ENCODE measurements around the gene ATP5F1B.

DNA sequence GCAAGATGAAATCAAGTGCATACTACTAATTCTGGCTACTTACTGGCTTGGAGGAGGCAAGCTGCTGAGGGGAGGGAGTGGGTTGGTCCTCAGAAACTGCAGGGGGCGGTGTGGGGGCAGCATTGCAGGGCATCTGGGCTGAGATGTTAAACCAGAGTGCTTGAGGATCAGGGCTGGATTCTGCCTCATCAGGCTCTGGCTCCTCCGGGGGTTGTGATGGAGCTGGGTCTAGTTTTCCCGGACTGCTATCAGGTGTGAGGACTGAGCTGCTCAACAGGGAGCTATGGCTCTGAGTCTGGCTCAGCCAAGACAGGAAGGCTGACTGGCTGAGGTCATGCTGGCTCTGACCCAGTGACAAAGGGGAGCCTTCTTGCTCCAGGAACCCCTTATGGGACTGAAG lies 44.3 kb downstream of the ATP5F1B start:
- TF ChIP-seq ELF4 (IDR thresholded peaks at IDR 0.05) = no peak
- no peak for TF ChIP-seq SUZ12 (IDR thresholded peaks at IDR 0.05)
- no peak for TF ChIP-seq ARNT (IDR thresholded peaks at IDR 0.05)
- TF ChIP-seq NFRKB (IDR thresholded peaks at IDR 0.05) = no peak
- TF ChIP-seq, protein P1, sequence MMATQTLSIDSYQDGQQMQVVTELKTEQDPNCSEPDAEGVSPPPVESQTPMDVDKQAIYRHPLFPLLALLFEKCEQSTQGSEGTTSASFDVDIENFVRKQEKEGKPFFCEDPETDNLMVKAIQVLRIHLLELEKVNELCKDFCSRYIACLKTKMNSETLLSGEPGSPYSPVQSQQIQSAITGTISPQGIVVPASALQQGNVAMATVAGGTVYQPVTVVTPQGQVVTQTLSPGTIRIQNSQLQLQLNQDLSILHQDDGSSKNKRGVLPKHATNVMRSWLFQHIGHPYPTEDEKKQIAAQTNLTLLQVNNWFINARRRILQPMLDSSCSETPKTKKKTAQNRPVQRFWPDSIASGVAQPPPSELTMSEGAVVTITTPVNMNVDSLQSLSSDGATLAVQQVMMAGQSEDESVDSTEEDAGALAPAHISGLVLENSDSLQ (IDR thresholded peaks at IDR 0.05) = no peak
- no peak for TF ChIP-seq FOXM1 (IDR thresholded peaks at IDR 0.05; ENCODE audit: borderline replicate concordance)
- TF ChIP-seq ZNF384 (IDR thresholded peaks at IDR 0.05) = no peak
- TF ChIP-seq SP1 (IDR thresholded peaks at IDR 0.05) = no peak
- TF ChIP-seq HDGF (IDR thresholded peaks at IDR 0.05; ENCODE audit: borderline replicate concordance) = no peak
- TF ChIP-seq BHLHE40 (IDR thresholded peaks at IDR 0.05; ENCODE audit: borderline replicate concordance) = no peak
- TF ChIP-seq TARDBP (IDR thresholded peaks at IDR 0.05) = no peak
- no peak for TF ChIP-seq FOXA1 (IDR thresholded peaks at IDR 0.05)

Data from HEK293T (cell line).